IMR-90 (cell line): ENCODE results near the gene GKAP1. TPM values are rescaled to one million over a fixed set of nuclear protein-coding genes. Genes with fewer than 3 reads are reported as not detected.

ENCODE experiments used
- ATAC-seq: fragments of 200-7000 bp; cut with Tn5 transposase; 2 replicates; pipeline ENCODE4 v1.9.1; 2020; ENCODE audit warnings: low read depth, mild to moderate bottlenecking, moderate library complexity
- BruUV-seq: library from RNA; stranded (reverse); fragments of 400-500 nt; replicated peaks from 2 replicates; lab custom pipeline; 2021; lab: Mats Ljungman, UMichigan
- CTCF ChIA-PET: fragments of 300-600 bp; formaldehyde crosslinking; extraction: SDS; loops from one replicate; lab custom pipeline; 2021; ENCODE audit warnings: antibody characterized with exemption; lab: Yijun Ruan, JAX
- POLR2A ChIA-PET: fragments of 300-600 bp; sonication (Branson Sonifier 250); formaldehyde crosslinking; loops from one replicate; lab custom pipeline; 2022; ENCODE audit warnings: antibody characterized with exemption; ENCODE audit not compliant: unreplicated experiment; lab: Charles Lee
- DNase-seq: peaks from one replicate; pipeline ENCODE4 v3.0.0; 2013
- H2AFZ ChIP-seq: replicated peaks from 2 replicates; pipeline ENCODE3; 2013; ENCODE audit warnings: low read length, mild to moderate bottlenecking; ENCODE audit not compliant: poor library complexity
- H2AK5ac ChIP-seq: 2 replicates; pipeline ENCODE4 v1.6.1; 2013; ENCODE audit warnings: low read depth, low read length, inconsistent platforms
- H2AK9ac ChIP-seq: replicated peaks from 2 replicates; pipeline ENCODE3; 2013; ENCODE audit warnings: mild to moderate bottlenecking, low read depth, low read length, moderate library complexity; ENCODE audit not compliant: poor library complexity
- H2BK120ac ChIP-seq: 2 replicates; pipeline ENCODE4 v1.6.1; 2013; ENCODE audit warnings: low read depth, low read length, inconsistent platforms
- H2BK15ac ChIP-seq: 3 replicates; pipeline ENCODE4 v1.6.1; 2013; ENCODE audit warnings: low read depth, low read length, inconsistent platforms
- H2BK20ac ChIP-seq: 2 replicates; pipeline ENCODE4 v1.6.1; 2013; ENCODE audit warnings: low read depth, mild to moderate bottlenecking, inconsistent platforms, low read length, moderate library complexity
- H2BK5ac ChIP-seq: 2 replicates; pipeline ENCODE4 v1.6.1; 2013; ENCODE audit warnings: mild to moderate bottlenecking, low read depth, low read length, inconsistent platforms; ENCODE audit not compliant: poor library complexity, severe bottlenecking
- H3K14ac ChIP-seq: replicated peaks from 2 replicates; pipeline ENCODE4 v1.6.1; 2013; ENCODE audit warnings: low read depth, low read length, inconsistent platforms
- H3K18ac ChIP-seq: 2 replicates; pipeline ENCODE4 v1.6.1; 2013; ENCODE audit warnings: low read depth, low read length, control low read depth
- H3K23ac ChIP-seq: 2 replicates; pipeline ENCODE4 v1.6.1; 2013; ENCODE audit warnings: low read depth, low read length, inconsistent platforms
- H3K27ac ChIP-seq: 2 replicates; pipeline ENCODE4 v1.5.1; 2013; ENCODE audit warnings: mild to moderate bottlenecking, control low read depth, low read length; ENCODE audit not compliant: insufficient read depth
- H3K27me3 ChIP-seq: 2 replicates; pipeline ENCODE4 v1.6.1; 2013; ENCODE audit warnings: low read length; ENCODE audit not compliant: control insufficient read depth, insufficient read depth
- H3K36me3 ChIP-seq: 2 replicates; pipeline ENCODE4 v1.6.1; 2013; ENCODE audit warnings: low read length, mixed read lengths; ENCODE audit not compliant: control insufficient read depth, insufficient read depth
- H3K4ac ChIP-seq: 2 replicates; pipeline ENCODE4 v1.6.1; 2013; ENCODE audit warnings: low read depth, low read length, inconsistent platforms
- H3K4me1 ChIP-seq: 2 replicates; pipeline ENCODE4 v1.6.1; 2013; ENCODE audit warnings: low read length, mixed read lengths; ENCODE audit not compliant: control insufficient read depth, insufficient read depth
- H3K4me2 ChIP-seq: 2 replicates; pipeline ENCODE4 v1.6.1; 2013; ENCODE audit warnings: low read depth, mild to moderate bottlenecking, control low read depth, low read length, moderate library complexity
- H3K4me3 ChIP-seq: 2 replicates; pipeline ENCODE4 v1.5.1; 2013; ENCODE audit warnings: low read depth, mild to moderate bottlenecking, control low read depth, low read length, moderate library complexity; ENCODE audit not compliant: insufficient read depth
- H3K56ac ChIP-seq: 2 replicates; pipeline ENCODE4 v1.6.1; 2013; ENCODE audit warnings: low read length, inconsistent platforms; ENCODE audit not compliant: insufficient read depth; ENCODE audit errors: extremely low read depth
- H3K79me1 ChIP-seq, 2 experiments: 2 replicates each; pipeline ENCODE4 v1.6.1; 2013; ENCODE audit warnings: low read length in 2 of 2, inconsistent platforms in 1 of 2, low read depth in 1 of 2
- H3K9ac ChIP-seq: 2 replicates; pipeline ENCODE4 v1.6.1; 2013; ENCODE audit warnings: low read depth, low read length, control low read depth
- H3K9me1 ChIP-seq: 2 replicates; pipeline ENCODE4 v1.6.1; 2013; ENCODE audit warnings: low read length, inconsistent platforms; ENCODE audit not compliant: insufficient read depth
- H3K9me3 ChIP-seq: 2 replicates; pipeline ENCODE4 v1.6.1; 2013; ENCODE audit warnings: low read length; ENCODE audit not compliant: control insufficient read depth, insufficient read depth
- H4K20me1 ChIP-seq: 2 replicates; pipeline ENCODE4 v1.6.1; 2013; ENCODE audit warnings: low read length, inconsistent platforms; ENCODE audit not compliant: insufficient read depth
- H4K5ac ChIP-seq: 2 replicates; pipeline ENCODE4 v1.6.1; 2013; ENCODE audit warnings: mild to moderate bottlenecking, low read depth, low read length, control low read depth
- H4K8ac ChIP-seq, 2 experiments: 2 replicates each; pipeline ENCODE4 v1.6.1; 2013; ENCODE audit warnings: low read depth in 2 of 2, low read length in 2 of 2, control low read depth in 1 of 2, inconsistent platforms in 1 of 2
- H4K91ac ChIP-seq: 2 replicates; pipeline ENCODE4 v1.6.1; 2013; ENCODE audit warnings: low read depth, low read length, inconsistent platforms; ENCODE audit not compliant: insufficient read depth
- CEBPB ChIP-seq: IDR thresholded peaks from 2 replicates; pipeline ENCODE4 v1.6.1; 2012; ENCODE audit warnings: low read depth, low read length, improper control_type of control experiment
- CHD1 ChIP-seq: IDR thresholded peaks from 2 replicates; pipeline ENCODE4 v1.6.1; 2012; ENCODE audit warnings: low read depth, low read length, improper control_type of control experiment
- MAZ ChIP-seq: IDR thresholded peaks from 2 replicates; pipeline ENCODE4 v1.6.1; 2012; ENCODE audit warnings: low read depth, mild to moderate bottlenecking, low read length, improper control_type of control experiment, moderate library complexity, borderline replicate concordance
- MXI1 ChIP-seq: IDR thresholded peaks from 2 replicates; pipeline ENCODE4 v1.6.1; 2012; ENCODE audit warnings: low read depth, mild to moderate bottlenecking, low read length, moderate library complexity, borderline replicate concordance
- NFE2L2 ChIP-seq: fragments of 150-350 bp; IDR thresholded peaks from 2 replicates; pipeline ENCODE4 v1.6.1; 2016; ENCODE audit warnings: low read depth, mild to moderate bottlenecking, low read length
- POLR2A ChIP-seq: IDR thresholded peaks from 2 replicates; pipeline ENCODE4 v1.6.1; 2012; ENCODE audit warnings: mild to moderate bottlenecking, low read depth, low read length
- RAD21 ChIP-seq: IDR thresholded peaks from 2 replicates; pipeline ENCODE4 v1.6.1; 2012; ENCODE audit warnings: low read length, improper control_type of control experiment
- RCOR1 ChIP-seq: IDR thresholded peaks from 2 replicates; pipeline ENCODE4 v1.6.1; 2012; ENCODE audit warnings: mild to moderate bottlenecking, low read length, improper control_type of control experiment; ENCODE audit not compliant: insufficient replicate concordance
- SMC3 ChIP-seq: fragments of 150-350 bp; IDR thresholded peaks from 2 replicates; pipeline ENCODE4 v1.6.1; 2016; ENCODE audit warnings: low read depth, mild to moderate bottlenecking, antibody characterized with exemption, low read length, moderate library complexity
- WGBS, 2 experiments: methylation state at CpG; one replicate each; pipeline versions ENCODE4 v1.1.5 to v1.1.7; 2013; ENCODE audit warnings: missing lambda C conversion rate in 2 of 2; ENCODE audit not compliant: insufficient read length in 1 of 2; ENCODE audit errors: extremely low coverage in 2 of 2; 5-methylcytosine and 5-hydroxymethylcytosine counted together
- dilution Hi-C: fragments of 300-500 bp; cut with HindIII; formaldehyde crosslinking; loops from one replicate; pipeline ENCODE4 v1.14.3; 2018; ENCODE audit warnings: low sequenced_read_pairs; ENCODE audit not compliant: unreplicated experiment
- in situ Hi-C: fragments of 300-500 bp; cut with MboI; formaldehyde crosslinking; loops from 3 replicates; pipeline ENCODE4 v1.14.3; 2019; ENCODE audit warnings: low sequenced_read_pairs, inconsistent platforms, mixed read lengths
- intact Hi-C: fragments of 100-400 bp; cut with micrococcal nuclease; formaldehyde crosslinking; loops from 2 replicates; pipeline ENCODE4 v1.10.0; 2022
- polyA plus RNA-seq, 3 experiments: library from polyadenylated mRNA; depleted of rRNA; stranded (reverse); fragments of >200 nt; gene quantifications; 2 replicates each; pipeline ENCODE4 v1.2.3, GENCODE V29; 2012; ENCODE audit warnings: low replicate concordance in 1 of 3
- total RNA-seq: library from RNA; depleted of rRNA; stranded (reverse); fragments of >200 nt; gene quantifications from 2 replicates; pipeline ENCODE4 v1.2.3, GENCODE V29; 2012
- TF ChIP-seq, protein P1 (sequence below): conservative IDR thresholded peaks from 2 replicates; pipeline ENCODE4 v1.5.1; 2012; ENCODE audit warnings: mild to moderate bottlenecking, low read depth, low read length, improper control_type of control experiment
- TF ChIP-seq, protein P2 (sequence below): fragments of 150-350 bp; IDR thresholded peaks from 2 replicates; pipeline ENCODE4 v1.6.1; 2017; ENCODE audit warnings: mild to moderate bottlenecking, antibody characterized with exemption, low read length, low read depth
- TF ChIP-seq, protein P3 (sequence below): fragments of 150-350 bp; IDR thresholded peaks from 2 replicates; pipeline ENCODE4 v1.6.1; 2016; ENCODE audit warnings: low read depth, mild to moderate bottlenecking, low read length, moderate library complexity, borderline replicate concordance

Gene GKAP1
- total and polyA plus RNA-seq, 2 of the 4 experiments (the other 2 are of a cell fraction): 0.18 to 1.4 TPM

DNA sequence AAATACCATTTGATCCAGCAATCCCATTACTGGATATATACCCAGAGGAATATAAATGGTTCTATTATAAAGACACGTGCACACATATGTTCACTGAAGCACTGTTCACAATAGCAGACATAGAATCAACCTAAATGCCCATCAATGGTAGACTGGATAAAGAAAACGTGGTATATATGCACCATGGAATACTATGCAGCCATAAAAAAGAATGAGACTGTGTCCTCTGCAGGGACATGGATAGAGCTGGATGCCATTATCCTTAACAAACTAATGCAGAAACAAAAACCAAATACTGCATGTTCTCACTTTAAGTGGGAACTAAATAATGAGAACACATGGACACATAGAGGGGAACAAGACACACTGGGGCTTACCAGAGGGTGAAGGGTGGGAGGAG is 39.4 kb downstream of the GKAP1 start:
- H3K4me2 ChIP-seq: no peak overlapping the region
- H2AFZ ChIP-seq: no peak overlapping the region
- no peak for TF ChIP-seq RCOR1
- TF ChIP-seq RAD21: no peak
- no peak for TF ChIP-seq SMC3
- no peak for TF ChIP-seq CEBPB
- TF ChIP-seq, protein P1, sequence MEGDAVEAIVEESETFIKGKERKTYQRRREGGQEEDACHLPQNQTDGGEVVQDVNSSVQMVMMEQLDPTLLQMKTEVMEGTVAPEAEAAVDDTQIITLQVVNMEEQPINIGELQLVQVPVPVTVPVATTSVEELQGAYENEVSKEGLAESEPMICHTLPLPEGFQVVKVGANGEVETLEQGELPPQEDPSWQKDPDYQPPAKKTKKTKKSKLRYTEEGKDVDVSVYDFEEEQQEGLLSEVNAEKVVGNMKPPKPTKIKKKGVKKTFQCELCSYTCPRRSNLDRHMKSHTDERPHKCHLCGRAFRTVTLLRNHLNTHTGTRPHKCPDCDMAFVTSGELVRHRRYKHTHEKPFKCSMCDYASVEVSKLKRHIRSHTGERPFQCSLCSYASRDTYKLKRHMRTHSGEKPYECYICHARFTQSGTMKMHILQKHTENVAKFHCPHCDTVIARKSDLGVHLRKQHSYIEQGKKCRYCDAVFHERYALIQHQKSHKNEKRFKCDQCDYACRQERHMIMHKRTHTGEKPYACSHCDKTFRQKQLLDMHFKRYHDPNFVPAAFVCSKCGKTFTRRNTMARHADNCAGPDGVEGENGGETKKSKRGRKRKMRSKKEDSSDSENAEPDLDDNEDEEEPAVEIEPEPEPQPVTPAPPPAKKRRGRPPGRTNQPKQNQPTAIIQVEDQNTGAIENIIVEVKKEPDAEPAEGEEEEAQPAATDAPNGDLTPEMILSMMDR: no peak
- no peak for TF ChIP-seq NFE2L2
- TF ChIP-seq, protein P2, sequence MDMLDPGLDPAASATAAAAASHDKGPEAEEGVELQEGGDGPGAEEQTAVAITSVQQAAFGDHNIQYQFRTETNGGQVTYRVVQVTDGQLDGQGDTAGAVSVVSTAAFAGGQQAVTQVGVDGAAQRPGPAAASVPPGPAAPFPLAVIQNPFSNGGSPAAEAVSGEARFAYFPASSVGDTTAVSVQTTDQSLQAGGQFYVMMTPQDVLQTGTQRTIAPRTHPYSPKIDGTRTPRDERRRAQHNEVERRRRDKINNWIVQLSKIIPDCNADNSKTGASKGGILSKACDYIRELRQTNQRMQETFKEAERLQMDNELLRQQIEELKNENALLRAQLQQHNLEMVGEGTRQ: no peak
- TF ChIP-seq, protein P3, sequence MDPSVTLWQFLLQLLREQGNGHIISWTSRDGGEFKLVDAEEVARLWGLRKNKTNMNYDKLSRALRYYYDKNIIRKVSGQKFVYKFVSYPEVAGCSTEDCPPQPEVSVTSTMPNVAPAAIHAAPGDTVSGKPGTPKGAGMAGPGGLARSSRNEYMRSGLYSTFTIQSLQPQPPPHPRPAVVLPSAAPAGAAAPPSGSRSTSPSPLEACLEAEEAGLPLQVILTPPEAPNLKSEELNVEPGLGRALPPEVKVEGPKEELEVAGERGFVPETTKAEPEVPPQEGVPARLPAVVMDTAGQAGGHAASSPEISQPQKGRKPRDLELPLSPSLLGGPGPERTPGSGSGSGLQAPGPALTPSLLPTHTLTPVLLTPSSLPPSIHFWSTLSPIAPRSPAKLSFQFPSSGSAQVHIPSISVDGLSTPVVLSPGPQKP: no peak
- no peak for TF ChIP-seq CHD1
- no peak for TF ChIP-seq MXI1
- TF ChIP-seq POLR2A: no peak
- TF ChIP-seq MAZ: no peak
- BruUV-seq: no TSS peak
- no peak overlapping the region for H3K56ac ChIP-seq
- CTCF ChIA-PET: no interaction called here
- no peak overlapping the region for H3K4ac ChIP-seq
- no peaks in the 10 kb centered on the region for H4K20me1 ChIP-seq
- dilution Hi-C loops: no loop called here
- H3K79me1 ChIP-seq: no peaks in the 10 kb centered on the region
- in situ Hi-C loops: no loop called here
- intact Hi-C loops: no loop called here
- POLR2A ChIA-PET: no interaction called here
- no peak overlapping the region for H4K91ac ChIP-seq
- no peaks in the 10 kb centered on the region for H3K4me1 ChIP-seq
- no peak overlapping the region for H3K27ac ChIP-seq
- H2BK15ac ChIP-seq: no peak overlapping the region
- no peak overlapping the region for H3K4me3 ChIP-seq
- H2BK5ac ChIP-seq: no peak overlapping the region
- no peaks in the 10 kb centered on the region for H3K9me3 ChIP-seq
- no peak overlapping the region for H4K5ac ChIP-seq
- no peak overlapping the region for H2BK120ac ChIP-seq
- no peak for DNase-seq
- no peak overlapping the region for H3K23ac ChIP-seq
- H3K18ac ChIP-seq: no peak overlapping the region
- no peak for ATAC-seq
- no peaks in the 10 kb centered on the region for H3K36me3 ChIP-seq
- H2AK9ac ChIP-seq: no peak overlapping the region
- no peak overlapping the region for H4K8ac ChIP-seq
- no peak overlapping the region for H3K14ac ChIP-seq
- no peaks in the 10 kb centered on the region for H3K9me1 ChIP-seq
- no peak overlapping the region for H3K9ac ChIP-seq
- H2BK20ac ChIP-seq: no peak overlapping the region
- WGBS, 2 experiments: no CpG with 5 or more reads among the region's 2 CpGs
- H3K27me3 ChIP-seq: no peaks in the 10 kb centered on the region
- no peak overlapping the region for H2AK5ac ChIP-seq
